Neural progenitor cell (in vitro differentiated cells): ENCODE data around the gene PACSIN2.

Experiments used
- EZH2 ChIP-seq: fragments of 200-600 bp; sonication (generic); IDR thresholded peaks from 2 replicates; pipeline ENCODE4 v1.6.1; 2017; ENCODE audit warnings: antibody characterized with exemption, mild to moderate bottlenecking, moderate library complexity
- EZH2phosphoT487 ChIP-seq: fragments of 200-600 bp; sonication (generic); IDR thresholded peaks from 2 replicates; pipeline ENCODE4 v1.6.1; 2017; ENCODE audit warnings: antibody characterized with exemption
- TF ChIP-seq, protein P1 (sequence below): fragments of 200-600 bp; sonication (generic); IDR thresholded peaks from 2 replicates; pipeline ENCODE4 v1.5.1; 2017; ENCODE audit warnings: antibody characterized with exemption, mild to moderate bottlenecking

DNA sequence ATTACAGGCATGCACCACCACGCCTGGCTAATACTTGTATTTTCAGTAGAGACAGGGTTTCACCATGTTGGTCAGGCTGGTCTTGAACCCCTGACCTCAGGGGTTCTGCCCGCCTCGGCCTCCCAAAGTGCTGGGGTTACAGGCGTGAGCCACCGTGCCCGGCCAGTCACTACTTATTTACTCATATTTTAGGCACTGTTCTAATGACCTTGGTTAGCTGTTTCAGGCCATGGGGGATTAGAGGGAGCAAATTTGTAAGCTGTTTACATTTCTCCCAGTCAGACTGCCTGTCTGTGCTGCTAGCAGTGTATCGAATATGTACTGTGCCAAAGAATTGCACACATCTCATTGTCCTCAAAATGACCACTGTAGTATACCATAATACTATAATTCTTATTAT is 32.7 kb upstream of the PACSIN2 start:
- TF ChIP-seq, protein P1, sequence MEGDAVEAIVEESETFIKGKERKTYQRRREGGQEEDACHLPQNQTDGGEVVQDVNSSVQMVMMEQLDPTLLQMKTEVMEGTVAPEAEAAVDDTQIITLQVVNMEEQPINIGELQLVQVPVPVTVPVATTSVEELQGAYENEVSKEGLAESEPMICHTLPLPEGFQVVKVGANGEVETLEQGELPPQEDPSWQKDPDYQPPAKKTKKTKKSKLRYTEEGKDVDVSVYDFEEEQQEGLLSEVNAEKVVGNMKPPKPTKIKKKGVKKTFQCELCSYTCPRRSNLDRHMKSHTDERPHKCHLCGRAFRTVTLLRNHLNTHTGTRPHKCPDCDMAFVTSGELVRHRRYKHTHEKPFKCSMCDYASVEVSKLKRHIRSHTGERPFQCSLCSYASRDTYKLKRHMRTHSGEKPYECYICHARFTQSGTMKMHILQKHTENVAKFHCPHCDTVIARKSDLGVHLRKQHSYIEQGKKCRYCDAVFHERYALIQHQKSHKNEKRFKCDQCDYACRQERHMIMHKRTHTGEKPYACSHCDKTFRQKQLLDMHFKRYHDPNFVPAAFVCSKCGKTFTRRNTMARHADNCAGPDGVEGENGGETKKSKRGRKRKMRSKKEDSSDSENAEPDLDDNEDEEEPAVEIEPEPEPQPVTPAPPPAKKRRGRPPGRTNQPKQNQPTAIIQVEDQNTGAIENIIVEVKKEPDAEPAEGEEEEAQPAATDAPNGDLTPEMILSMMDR: no peak
- TF ChIP-seq EZH2 (no peak), EZH2phosphoT487 (no peak)
